DOHH2 (cell line): Measurements from ENCODE around the gene ETV6.

Source experiments
- EZH2phosphoT487 ChIP-seq: fragments of 200-600 bp; sonication (generic); IDR thresholded peaks from 2 replicates; pipeline ENCODE4 v1.6.1; 2017; ENCODE audit warnings: borderline replicate concordance, mild to moderate bottlenecking, antibody characterized with exemption, low read length, moderate library complexity, mixed read lengths
- TF ChIP-seq, protein P1 (sequence below): fragments of 200-600 bp; sonication (generic); IDR thresholded peaks from one replicate; pipeline ENCODE4 v1.5.1; 2014; ENCODE audit warnings: antibody characterized with exemption, mild to moderate bottlenecking, low read depth, low read length; ENCODE audit not compliant: poor library complexity, severe bottlenecking

- TF ChIP-seq, protein P1, sequence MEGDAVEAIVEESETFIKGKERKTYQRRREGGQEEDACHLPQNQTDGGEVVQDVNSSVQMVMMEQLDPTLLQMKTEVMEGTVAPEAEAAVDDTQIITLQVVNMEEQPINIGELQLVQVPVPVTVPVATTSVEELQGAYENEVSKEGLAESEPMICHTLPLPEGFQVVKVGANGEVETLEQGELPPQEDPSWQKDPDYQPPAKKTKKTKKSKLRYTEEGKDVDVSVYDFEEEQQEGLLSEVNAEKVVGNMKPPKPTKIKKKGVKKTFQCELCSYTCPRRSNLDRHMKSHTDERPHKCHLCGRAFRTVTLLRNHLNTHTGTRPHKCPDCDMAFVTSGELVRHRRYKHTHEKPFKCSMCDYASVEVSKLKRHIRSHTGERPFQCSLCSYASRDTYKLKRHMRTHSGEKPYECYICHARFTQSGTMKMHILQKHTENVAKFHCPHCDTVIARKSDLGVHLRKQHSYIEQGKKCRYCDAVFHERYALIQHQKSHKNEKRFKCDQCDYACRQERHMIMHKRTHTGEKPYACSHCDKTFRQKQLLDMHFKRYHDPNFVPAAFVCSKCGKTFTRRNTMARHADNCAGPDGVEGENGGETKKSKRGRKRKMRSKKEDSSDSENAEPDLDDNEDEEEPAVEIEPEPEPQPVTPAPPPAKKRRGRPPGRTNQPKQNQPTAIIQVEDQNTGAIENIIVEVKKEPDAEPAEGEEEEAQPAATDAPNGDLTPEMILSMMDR: no peak
- TF ChIP-seq EZH2phosphoT487: no peak
Measured at GRCh38 chr12:11834931-11835330, 185.5 kb downstream of the ETV6 start.
